Psoas muscle (tissue), 8 donors: Measurements from ENCODE around the gene ZNF747. TPM values are rescaled to one million over a fixed set of nuclear protein-coding genes. Genes with fewer than 3 reads are reported as not detected.
A peak's percentile ranks its signal among the peaks of the same experiment; 100 is the strongest.

ENCODE experiments used
- ATAC-seq, 4 donors: fragments of 200-7000 bp; cut with Tn5 transposase; one replicate each; pipeline ENCODE4 v1.9.1; 2020; ENCODE audit warnings: moderate library complexity in 3 of 4, mild to moderate bottlenecking in 2 of 4
- DNase-seq, 2 donors: peaks; one replicate each; pipeline ENCODE4 v3.0.0-alpha.2; 2020
- H3K27ac ChIP-seq: fragments of 200-600 bp; one replicate; pipeline ENCODE4 v1.8.0; 2022
- H3K27me3 ChIP-seq, 3 donors: fragments of 200-600 bp in 1 of 3; one replicate each; pipeline versions ENCODE4 v1.6.1 to v1.8.0; 2013 to 2022; ENCODE audit warnings: low read length in 2 of 3, mild to moderate bottlenecking in 2 of 3, moderate library complexity in 1 of 3; ENCODE audit not compliant: insufficient read depth in 3 of 3
- H3K36me3 ChIP-seq, 2 donors: fragments of 200-600 bp in 1 of 2; one replicate each; pipeline versions ENCODE4 v1.6.1 to v1.8.0; 2013 to 2022; ENCODE audit warnings: low read depth in 1 of 2, mild to moderate bottlenecking in 1 of 2, moderate library complexity in 1 of 2; ENCODE audit not compliant: insufficient read depth in 1 of 2
- H3K4me1 ChIP-seq: fragments of 200-600 bp; one replicate; pipeline ENCODE4 v1.8.0; 2022
- H3K4me3 ChIP-seq: fragments of 200-600 bp; one replicate; pipeline ENCODE4 v1.8.0; 2022; ENCODE audit warnings: mild to moderate bottlenecking
- H3K9me3 ChIP-seq: fragments of 200-600 bp; one replicate; pipeline ENCODE4 v1.8.0; 2022
- WGBS, 3 donors: extraction: QIAGEN DNeasy Blood & Tissue Kit; methylation state at CpG; one replicate each; pipeline versions ENCODE4 v1.1.6 to v1.1.7; 2013; 5-methylcytosine and 5-hydroxymethylcytosine counted together
- intact Hi-C, 2 donors: fragments of 100-400 bp; cut with DNase I; formaldehyde crosslinking; loops; one replicate each; pipeline versions ENCODE4 v1.11.0 to v1.14.2; 2022
- polyA plus RNA-seq, 3 donors: library from polyadenylated mRNA; stranded (reverse); fragments of 200-250 nt; gene quantifications; one replicate each; pipeline ENCODE4 v1.2.3, GENCODE V29; 2013
- total RNA-seq, 4 donors: library from RNA; stranded (reverse); fragmentation: NEBNext Ultra II Directional in 2 of 4; extraction: Animal tissue kit (Norgen Biotek cat#: 25700) in 2 of 4; gene quantifications; one replicate each; pipeline versions ENCODE4 v1.2.1 to v1.2.4, GENCODE V29; 2021 to 2023
- TF ChIP-seq, protein P1 (sequence below): fragments of 200-600 bp; IDR thresholded peaks from one replicate; pipeline ENCODE4 v1.8.0; 2022; ENCODE audit warnings: antibody characterized with exemption
- donor health status: healthy with polysubstance abuse.
- donor health status: DM: no; HTN: no; CAD: no; lungs with moderate emphysema.
- donor health status: Bipolar disorder and iron deficiency.
- donor health status: healthy.
- donor health status: DM: yes; HTN: yes; CAD: no.
- donor health status: DM: no; HTN: no; CAD: no.
- donor health status: DM: no; HTN: no; CAD: no.
- donor health status: DM: yes; HTN: yes; CAD: no.

The ZNF747 gene
- total and polyA plus RNA-seq, 7 donors: 6.4 to 16.4 (median 7.9) TPM

DNA sequence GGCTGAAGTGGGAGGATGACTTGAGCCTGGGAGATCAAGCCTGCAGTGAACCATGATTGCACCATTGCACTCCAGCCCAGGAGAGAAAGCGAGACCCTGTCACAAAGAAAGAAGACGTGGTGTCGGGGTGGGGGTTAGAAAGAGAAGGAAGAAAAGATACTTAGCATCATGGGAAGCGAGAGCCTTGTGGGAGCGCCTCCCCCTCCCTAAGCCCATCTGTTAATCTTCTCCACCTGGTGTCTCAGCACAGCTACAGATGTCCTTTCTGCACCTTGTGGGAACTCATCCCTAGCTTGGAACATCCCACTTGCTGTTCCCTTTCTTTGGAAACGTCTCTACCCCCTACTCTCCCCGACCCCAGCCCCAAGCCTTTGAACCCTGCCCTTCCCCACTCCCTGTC, 30.9 kb upstream of the ZNF747 start:
- TF ChIP-seq, protein P1, sequence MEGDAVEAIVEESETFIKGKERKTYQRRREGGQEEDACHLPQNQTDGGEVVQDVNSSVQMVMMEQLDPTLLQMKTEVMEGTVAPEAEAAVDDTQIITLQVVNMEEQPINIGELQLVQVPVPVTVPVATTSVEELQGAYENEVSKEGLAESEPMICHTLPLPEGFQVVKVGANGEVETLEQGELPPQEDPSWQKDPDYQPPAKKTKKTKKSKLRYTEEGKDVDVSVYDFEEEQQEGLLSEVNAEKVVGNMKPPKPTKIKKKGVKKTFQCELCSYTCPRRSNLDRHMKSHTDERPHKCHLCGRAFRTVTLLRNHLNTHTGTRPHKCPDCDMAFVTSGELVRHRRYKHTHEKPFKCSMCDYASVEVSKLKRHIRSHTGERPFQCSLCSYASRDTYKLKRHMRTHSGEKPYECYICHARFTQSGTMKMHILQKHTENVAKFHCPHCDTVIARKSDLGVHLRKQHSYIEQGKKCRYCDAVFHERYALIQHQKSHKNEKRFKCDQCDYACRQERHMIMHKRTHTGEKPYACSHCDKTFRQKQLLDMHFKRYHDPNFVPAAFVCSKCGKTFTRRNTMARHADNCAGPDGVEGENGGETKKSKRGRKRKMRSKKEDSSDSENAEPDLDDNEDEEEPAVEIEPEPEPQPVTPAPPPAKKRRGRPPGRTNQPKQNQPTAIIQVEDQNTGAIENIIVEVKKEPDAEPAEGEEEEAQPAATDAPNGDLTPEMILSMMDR: no peak
- H3K27ac ChIP-seq: no peak overlapping the region
- 46 to 63% (median 53%) methylated on average over 7 of the region's 7 CpGs for WGBS, 3 donors
- no peaks in the 10 kb centered on the region for H3K27me3 ChIP-seq
- intact Hi-C loops: no loop called here
- H3K9me3 ChIP-seq: no peaks in the 10 kb centered on the region
- ATAC-seq (no peak), DNase-seq (no peak)
- H3K4me1 ChIP-seq: peaks cover 8% of the 10 kb centered on the region
- H3K4me3 ChIP-seq: no peak overlapping the region
- peaks cover 0 to 9% of the 10 kb centered on the region in 2 donors for H3K36me3 ChIP-seq

DNA sequence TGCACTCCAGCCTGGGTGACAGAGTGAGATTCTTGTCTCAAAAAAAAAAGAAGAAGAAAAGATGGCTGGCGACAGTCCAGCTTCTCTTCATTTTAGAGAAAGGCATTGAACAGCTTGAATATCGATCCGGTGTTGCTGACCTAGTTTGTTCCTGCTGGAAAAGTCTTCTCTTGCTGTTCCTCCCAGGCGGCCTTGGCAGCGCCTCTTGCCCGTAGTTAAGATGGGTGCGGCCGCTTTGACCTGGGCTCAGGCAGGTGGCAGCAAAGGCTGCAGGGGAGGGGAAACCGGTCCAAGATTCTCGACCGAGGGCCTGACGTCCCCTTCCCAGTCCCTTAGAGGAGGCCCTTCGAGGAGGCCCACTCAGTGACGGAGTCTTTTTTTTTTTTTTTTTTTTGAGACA, 27.4 kb upstream of the ZNF747 start:
- Histone ChIP-seq H3K36me3 (no peaks in the 10 kb centered on the region), H3K4me3 (peak overlapping the region; percentile 65), H3K4me1 (peaks cover 4% of the 10 kb centered on the region), H3K27me3 (no peaks in the 10 kb centered on the region), H3K9me3 (no peaks in the 10 kb centered on the region), H3K27ac (peak overlapping the region; percentile 39)
- DNase-seq (peak in 1 of 2 donors; percentile 48), ATAC-seq (no peak)
- TF ChIP-seq, protein P1: no peak
- 87 to 96% (median 91%) methylated on average over 13 to 14 of the region's 14 CpGs for WGBS, 3 donors
- intact Hi-C loops: no loop called here

DNA sequence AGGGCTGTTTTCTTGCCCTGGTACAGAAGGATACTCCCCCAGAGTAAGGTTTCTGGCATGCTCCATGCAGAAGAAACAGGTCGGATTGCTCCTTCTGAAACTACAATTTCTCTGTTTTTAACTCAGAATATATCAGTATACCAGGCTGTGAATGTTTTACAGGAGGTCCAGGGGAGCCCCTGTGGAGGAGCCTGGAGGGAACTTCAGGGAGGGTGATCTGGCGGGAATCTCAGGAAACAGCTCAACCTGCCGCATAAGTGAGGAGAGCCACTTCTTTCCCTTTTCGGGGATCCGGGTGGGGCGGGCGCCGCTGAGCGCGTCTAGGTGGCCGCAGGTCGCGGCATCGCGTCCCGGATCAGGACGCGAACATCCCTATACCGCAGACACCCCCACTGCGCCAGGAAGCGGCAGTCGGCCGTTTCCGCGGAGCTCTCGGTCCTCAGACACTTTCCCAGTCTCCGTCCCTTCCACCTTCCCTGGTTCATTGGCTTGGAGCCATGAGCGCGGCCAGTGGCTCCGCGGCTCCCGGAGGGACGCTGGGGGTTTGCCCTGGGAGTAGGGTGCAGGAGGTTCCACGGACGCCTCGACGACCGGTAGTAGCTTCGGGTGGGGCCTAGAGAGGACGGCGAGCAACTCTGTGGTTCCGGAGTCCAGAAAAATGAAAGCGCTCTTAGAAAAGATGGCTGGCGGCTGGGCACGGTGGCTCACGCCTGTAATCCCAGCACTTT, 26.6 kb upstream of the ZNF747 start:
- H3K36me3 ChIP-seq: no peaks in the 10 kb centered on the region
- ATAC-seq (no peak), DNase-seq (peak; percentile 41 to 68)
- peaks cover 11% of the 10 kb centered on the region for H3K4me1 ChIP-seq
- 21 to 26% (median 23%) methylated on average over 46 of the region's 46 CpGs for WGBS, 3 donors
- peak overlapping the region; percentile 39 for H3K27ac ChIP-seq
- H3K4me3 ChIP-seq: peak overlapping the region; percentile 65
- no peaks in the 10 kb centered on the region for H3K9me3 ChIP-seq
- no peaks in the 10 kb centered on the region for H3K27me3 ChIP-seq
- TF ChIP-seq, protein P1: no peak
- intact Hi-C loops: no loop called here

DNA sequence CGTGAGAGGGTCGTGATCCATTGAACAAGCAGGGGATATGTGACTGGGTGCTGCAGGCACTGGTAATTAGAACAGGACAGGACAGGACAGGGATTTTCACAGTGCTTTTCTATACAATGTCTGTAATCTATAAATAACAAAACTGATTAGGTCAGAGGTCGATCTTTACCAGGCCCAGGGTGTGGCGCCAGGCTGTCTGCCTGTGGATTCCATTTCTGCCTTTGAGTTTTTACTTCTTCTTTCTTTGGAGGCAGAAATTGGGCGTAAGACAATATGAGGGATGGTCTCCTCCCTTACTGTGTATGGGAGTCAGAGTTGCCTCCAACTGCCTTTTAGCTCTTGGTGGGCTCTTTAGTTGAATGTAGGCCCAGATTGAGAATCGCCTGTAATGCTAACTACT, 25.0 kb upstream of the ZNF747 start:
- no peaks in the 10 kb centered on the region for H3K27me3 ChIP-seq
- ATAC-seq (no peak), DNase-seq (no peak)
- 94 to 96% (median 94%) methylated on average over 6 of the region's 6 CpGs for WGBS, 3 donors
- peaks cover 21% of the 10 kb centered on the region for H3K4me1 ChIP-seq
- no peak overlapping the region for H3K4me3 ChIP-seq
- no peaks in the 10 kb centered on the region for H3K9me3 ChIP-seq
- TF ChIP-seq, protein P1: no peak
- peaks cover 0 to 10% of the 10 kb centered on the region in 2 donors for H3K36me3 ChIP-seq
- no peak overlapping the region for H3K27ac ChIP-seq
- intact Hi-C loops: loop anchor here in 1 of 2 donors (2.0 kb wide), 1 partner anchor 25 kb away; the partner anchor contains the start of gene ZNF747
